HG03196 (cell line): ENCODE data around the gene TMPRSS3.

ENCODE experiments used
- ATAC-seq: cut with Tn5 transposase; IDR thresholded peaks from one replicate; pipeline ENCODE4 v1.9.1; 2021; ENCODE audit not compliant: unreplicated experiment

Gene TMPRSS3

DNA sequence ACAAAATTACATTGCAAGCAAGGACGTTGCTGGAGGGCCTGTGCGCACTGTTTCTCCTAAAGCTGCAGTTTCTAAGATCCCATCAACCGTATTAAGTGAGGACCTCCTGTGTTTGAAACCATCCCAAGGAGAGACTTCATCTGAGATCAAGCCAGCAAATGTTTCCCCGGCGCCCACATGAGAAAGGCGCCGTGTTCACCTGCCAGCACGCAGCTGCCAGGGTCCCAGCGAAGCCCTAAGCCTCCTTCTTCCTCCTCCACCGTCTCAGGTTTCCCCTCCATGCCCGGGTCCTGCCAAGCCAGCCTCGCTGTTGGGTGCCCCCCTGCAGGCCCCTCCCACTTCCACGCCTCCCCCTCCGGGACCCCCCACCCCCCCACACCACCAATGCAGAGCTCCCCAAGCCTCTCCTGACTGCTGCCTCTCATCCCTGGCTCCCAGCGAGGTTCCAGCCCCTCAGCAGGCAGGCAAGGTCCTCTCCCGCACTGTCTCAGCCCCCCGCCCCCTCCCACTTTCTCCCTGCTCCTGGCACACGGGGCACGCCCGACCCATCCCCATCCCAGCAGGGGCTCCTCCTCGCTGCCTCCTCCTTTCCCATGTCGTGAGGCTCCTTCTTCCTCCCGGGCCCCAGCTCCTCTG lies 20.9 kb downstream of the TMPRSS3 start:
- no peak for ATAC-seq

DNA sequence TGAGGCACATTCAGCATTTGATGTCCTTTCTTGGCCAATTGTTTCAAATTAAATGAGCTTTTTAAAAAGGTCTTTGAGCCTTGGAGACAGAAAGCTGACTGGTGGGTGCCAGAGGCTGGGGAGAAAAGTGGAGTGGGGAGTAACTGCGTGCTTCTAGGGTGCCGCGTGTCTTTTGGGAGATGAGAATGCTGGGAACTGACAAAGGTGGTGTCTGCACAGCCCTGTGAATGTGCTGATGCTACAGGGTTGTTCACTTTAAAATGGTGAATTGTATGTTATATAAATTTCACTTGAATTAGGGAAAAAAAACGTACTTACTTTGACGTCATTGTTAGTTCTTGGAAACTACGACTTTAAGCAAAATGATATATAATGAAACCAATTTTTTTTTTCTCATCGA lies 21.4 kb downstream of the TMPRSS3 start:
- ATAC-seq: no peak

DNA sequence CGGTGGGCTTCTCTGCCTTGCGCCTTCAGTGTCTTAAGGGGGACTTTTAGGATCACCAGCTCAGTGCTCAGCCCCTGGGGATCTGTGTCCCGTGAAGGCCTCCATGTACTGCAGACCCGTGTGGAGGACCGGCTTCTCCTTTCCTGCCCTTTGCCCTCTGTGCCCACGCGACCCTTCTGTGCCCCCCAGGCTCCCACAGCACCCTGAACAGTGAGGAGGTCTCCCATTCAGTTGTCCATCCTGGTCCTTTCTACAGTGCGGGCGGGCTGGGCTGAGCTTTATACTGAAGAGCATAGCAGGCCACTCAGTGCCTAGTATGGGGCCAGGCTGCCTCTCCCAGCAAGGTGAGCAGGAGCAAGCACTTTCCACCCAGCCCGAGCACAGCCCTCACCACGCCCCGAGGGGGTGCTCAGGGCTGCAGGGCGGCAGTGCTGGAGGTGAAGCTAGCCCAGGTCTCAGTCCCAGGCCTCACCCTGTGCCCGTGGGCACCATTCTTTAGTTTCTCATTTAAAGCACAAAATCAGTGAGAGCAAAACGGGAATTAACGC lies 21.9 kb downstream of the TMPRSS3 start:
- ATAC-seq: no peak

DNA sequence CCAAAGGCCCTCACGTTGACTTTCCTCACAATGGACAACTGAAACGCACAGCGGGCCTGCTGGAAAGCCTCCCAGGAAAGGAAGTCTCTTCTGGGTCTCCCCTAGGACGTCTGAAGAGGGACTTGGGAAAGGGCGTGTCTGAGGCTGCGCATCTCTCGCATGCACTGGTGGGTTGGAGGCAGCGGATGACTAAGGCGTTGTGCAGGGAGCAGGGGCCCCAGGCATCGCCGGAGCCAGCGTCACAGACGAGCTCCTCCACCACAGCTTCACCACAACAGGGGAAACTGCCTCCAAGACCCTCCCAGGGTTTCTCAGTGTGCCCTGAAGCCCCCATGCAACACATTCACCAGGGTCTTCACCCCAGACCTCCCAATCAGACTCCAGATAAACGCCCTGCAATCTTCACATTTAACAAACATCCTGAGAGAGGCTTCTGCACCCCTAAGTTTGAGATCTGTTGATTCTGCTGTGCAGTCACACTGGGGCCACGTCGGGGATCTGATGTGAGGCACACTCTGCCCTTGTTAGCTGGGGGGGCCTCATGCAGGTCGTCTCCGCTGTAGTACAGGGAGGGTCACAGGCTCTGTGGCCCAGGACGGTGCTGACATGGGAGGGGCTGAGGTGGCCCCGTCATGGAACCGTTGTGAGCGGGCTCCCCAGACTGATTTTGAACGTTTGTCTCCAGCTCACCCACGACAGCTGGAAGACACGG lies 22.5 kb downstream of the TMPRSS3 start:
- ATAC-seq: no peak

DNA sequence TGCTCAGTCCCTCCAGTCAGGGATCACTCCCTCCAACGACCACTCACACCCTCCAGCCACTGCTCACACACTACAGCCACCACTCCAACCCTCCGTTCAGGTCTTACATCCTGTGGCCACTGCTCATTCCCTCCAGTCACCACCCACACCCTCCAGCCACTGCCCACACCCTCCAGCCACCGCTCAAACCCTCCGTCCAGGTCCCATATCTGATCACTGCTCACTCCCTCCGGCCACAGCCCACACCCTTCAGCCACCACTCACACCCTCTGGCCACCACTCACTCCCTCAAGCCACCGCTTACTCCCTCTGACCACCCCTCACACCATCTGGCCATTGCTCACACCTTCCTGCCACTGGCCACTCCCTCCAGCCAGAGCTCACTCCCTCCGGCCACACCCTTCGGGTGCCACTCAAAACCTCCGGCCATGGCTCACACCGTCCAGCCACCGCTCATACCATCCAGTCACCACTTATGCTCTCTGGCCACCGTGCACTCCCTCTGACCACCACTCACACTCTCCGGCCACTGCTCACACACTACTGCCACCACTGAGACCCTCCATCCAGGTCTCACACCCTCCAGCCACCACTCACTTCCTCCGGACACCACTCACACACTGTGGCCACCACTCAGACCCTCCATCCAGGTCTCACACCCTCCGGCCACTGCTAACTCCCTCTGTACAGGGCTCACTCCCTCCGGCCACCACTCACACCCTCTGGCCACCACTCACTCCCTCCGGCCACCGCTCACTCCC lies 24.8 kb downstream of the TMPRSS3 start:
- ATAC-seq: no peak

DNA sequence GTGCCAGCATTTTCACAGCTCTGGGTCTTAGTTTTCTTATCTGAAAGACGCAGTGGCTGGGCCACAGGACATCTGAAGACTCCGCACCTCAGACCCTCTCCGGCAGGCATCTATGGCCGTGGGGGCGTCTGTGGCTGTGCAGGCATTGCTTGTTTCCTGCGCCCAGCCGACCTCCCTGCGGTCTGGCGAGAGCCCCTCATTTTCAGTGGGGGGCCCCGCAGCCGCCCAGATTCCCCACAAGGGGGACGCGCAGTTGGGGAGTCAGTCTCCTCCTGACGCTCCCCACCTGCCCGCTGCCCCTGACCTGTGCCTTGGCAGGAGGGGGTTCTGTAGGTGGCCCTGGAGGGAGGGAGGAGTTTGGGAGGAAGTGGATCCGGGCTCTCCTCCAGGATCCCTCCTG lies 26.0 kb downstream of the TMPRSS3 start:
- ATAC-seq: no peak

DNA sequence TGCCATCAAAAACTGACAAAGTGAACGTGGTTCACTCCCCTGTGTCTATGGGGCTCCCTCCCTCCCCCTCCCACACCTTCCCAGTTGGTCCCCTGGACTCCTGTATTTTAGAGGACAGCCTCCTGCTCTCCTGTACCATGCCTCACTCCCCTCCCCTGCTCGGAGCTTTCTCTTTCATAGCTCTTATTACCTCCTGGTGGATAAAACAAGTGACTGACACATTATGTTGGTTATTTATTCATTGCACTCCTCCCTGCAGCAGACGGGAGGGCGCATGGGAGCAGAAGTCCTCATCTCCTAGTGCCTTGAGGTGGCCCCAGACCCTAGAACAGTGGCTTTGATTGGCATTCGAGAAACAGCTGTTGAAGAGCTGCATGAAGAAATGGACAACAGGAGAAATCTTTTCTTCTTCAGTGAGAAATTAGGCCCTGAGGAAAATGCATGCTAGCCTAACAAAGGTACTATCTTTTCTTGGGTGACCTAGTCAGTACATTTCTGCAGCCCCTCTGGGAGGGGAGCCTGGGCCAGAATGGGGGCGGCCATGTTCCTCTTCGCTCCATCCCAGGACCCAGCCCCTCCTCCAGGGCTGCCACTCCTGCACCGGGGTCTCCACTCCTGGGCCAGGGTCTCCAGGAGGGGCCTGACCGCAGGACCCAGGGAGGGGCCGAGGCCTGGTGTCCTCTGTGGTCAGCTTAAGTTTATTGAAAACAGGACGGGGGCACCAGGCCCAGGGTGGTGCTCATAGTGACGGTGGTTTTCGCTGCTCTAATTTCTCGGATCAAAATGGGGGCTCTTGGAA lies 28.3 kb downstream of the TMPRSS3 start:
- no peak for ATAC-seq

DNA sequence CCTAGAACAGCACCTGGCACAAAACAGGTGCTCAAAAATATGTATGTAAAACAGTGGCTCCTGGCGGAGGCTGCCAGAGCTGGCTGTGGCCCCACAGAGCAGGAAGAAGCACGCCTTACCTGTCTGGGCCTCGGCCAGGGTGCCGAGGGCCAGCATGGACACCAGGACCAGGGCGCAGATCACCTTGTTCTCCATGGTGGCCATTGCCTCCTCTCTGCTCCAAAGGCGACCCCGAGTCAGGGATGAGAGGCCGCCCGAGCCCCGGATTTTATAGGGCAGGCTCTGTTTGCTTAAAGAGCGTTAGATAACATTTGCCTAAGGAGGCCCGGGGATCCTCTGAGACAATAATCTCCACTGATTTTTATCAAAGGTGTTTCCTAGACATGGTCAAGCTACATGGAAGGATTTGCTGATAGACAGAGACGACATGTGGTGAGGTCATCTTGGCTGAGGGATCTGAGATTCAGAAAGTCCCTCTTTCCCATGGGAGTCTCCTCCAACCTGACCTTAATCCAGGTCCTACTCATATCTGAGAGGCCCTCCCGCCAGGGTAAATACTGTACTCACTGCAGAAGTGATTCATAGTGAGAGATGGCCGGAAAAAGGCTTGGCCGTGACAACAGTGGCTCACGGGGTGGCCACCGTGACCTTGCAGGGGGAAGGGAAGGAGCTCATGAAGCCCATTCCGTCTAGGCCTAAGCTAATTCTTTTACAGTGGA lies 29.4 kb downstream of the TMPRSS3 start, which contains the start of gene TFF1:
Gene TFF1, minus strand, starts transcription at position 244 of the 719 bp plus-strand sequence. Its CDS starts 40 bp downstream, at position 204.
- no peak for ATAC-seq

DNA sequence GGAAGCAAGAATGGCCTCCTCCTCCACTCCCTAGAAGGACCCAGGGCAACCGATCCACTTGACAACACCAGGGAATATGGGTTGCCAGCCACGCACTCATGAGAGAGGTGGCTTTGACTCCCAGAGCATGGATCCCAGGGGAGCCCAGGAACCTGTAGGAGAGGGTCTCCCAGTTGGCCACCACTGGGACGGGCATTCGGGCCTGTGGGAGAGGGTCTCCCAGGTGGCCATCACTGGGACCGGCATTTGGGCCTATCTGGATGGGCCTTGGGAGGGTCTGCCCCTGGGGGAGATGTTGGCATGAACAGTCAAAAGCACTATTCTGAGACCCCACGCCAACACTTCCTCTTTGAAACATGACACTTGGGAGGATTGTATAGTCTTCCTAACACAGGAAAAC lies 30.1 kb downstream of the TMPRSS3 start:
- ATAC-seq: no peak

DNA sequence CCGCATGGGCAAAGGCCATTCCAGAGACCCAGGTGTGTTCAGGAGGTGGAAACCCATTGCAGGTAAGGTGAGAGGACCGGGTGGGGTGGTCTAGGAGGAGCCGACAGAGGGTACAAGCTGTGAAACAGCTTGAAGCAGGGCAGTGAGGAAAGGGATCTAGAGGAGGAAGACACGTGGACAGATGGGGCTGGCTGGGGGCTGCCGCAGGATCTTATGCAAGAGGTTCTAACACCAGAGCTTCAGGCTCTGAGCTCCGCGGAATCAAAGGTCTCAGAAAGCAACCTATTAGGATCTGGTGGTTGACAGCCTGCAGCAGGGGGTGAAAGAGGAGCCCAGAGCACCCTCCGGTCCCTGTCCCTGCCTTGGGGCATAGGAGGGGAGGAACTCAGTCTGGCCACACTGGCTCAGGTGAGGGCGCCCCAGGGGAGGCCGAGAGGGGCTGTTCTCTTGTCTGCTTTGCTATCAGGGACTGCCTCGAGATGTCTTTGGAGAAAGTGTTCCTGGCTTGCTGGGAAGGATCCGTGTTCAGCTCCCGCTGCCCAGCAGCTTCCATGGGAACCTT lies 31.5 kb downstream of the TMPRSS3 start:
- no peak for ATAC-seq

DNA sequence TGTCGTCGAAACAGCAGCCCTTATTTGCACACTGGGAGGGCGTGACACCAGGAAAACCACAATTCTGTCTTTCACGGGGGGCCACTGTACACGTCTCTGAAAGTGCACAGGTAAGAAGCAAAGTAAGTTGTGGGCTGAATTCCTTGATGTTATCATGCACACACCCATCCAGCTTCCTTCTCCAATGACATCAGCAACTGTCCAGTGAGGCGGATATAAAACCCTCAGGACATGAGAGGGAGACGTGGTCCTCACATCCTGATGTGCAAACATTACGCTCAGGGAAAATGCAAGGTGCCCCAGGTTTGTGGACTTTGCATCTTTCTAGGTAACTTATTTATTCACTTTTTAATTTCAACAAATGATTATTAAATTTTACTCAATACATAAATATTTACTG lies 32.5 kb downstream of the TMPRSS3 start:
- ATAC-seq: no peak

DNA sequence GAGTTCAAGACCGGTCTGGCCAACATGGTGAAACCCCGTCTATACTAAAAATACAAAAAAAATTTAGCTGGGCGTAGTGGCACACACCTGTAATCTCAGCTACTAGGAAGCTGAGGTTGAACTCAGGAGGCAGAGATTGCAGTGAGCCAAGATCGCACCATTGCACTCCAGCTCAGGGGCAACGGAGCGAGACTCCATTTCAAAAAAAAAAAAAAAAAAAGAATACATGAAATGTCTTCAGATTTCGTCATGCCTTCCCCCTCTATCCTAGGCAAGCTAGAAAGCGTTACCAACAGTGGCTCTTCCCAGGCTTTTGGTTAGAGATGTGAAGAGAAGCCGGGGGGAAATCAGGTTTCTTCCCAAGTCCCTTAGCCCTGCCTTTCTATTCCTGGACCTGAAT lies 33.2 kb downstream of the TMPRSS3 start:
- no peak for ATAC-seq

DNA sequence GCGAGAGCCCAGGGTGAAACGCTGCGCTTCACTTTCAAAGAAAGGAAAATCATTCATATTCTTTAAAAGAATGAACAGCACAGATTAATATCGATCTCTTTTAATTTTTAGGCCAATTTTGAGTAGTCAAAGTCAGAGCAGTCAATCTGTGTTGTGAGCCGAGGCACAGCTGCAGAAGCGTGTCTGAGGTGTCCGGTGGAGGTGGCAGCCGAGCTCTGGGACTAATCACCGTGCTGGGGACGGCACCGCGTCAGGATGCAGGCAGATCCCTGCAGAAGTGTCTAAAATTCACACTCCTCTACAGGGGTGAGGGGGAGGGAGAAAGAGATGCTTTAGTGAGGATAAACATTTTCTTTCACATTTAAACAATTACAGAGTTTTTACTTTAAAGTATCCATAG lies 33.7 kb downstream of the TMPRSS3 start:
- ATAC-seq: no peak

DNA sequence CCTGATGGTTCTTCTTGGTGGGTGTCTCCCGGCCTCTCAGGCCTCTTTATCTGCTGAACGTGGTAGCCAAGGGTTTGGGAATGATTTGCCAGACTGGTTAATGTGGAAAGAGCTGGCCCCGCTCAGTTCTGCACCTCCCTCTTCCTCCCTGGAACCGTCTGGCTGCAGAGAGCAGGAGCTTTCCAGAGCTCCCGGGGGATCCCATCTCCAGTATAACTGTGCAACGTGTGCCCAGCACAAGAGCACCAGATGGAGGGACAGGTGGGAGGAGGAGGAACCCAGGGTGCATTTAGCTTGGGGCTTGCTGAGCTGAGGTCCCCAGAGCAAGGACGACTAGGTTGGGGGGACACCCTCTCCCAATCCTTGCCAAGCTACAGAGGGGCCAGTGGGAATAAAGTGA lies 34.6 kb downstream of the TMPRSS3 start:
- no peak for ATAC-seq

DNA sequence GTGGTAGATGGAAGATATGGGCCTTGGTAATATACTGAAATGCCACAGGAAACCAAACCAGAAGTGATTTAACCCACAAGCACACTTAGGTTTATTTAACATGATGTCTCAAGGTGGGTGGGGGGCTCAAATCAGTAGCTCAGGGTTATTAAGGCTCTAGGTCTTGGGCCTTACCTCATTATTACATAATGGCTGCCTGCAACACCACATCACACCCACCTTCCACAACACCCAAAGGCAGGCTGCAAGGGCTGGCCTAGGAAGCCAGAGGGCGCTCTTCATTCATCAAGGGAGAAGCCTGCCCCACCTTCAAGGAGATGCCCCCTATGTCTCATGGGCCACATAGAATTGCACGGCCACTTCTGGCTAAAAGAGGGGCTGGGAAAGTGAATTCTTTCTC lies 35.5 kb downstream of the TMPRSS3 start:
- ATAC-seq: no peak

DNA sequence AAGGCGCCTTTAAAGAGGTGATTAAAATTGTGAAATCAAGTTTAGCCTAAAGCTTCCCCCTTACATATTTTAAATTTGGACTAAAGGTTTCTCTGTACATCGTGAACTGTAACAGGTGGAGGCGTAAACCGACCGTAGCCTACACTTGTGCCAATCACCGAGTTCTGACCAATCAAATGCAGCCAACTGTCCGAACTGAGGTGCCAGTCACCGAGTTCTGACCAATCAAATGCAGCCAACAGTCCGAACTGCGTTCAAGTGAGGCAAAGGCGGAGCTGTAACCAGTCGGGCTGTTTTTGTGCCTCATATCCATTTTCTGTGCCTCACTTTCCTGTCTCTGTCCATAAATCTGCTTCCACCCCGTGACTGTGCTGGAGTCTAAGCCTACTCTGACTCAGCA lies 36.9 kb downstream of the TMPRSS3 start:
- no peak for ATAC-seq

DNA sequence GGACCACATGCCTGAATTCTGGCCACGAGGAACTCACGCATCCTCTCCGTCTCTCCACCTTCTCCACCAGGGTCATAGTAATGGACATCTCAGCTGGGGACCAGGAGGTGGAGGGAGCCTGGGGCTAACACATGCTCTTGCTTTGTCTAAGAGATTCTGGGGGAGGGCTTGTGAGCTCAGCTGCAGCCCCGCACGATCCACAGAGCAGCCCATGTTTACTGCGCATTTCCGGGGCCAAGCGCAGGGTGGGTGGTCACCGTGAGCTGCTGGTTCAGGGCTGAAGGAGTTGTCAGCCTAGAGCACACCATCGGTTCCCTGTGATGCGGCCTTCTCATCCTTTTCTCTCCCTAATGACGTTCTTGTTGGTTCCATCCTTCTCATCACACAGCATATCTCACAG lies 37.6 kb downstream of the TMPRSS3 start:
- no peak for ATAC-seq

DNA sequence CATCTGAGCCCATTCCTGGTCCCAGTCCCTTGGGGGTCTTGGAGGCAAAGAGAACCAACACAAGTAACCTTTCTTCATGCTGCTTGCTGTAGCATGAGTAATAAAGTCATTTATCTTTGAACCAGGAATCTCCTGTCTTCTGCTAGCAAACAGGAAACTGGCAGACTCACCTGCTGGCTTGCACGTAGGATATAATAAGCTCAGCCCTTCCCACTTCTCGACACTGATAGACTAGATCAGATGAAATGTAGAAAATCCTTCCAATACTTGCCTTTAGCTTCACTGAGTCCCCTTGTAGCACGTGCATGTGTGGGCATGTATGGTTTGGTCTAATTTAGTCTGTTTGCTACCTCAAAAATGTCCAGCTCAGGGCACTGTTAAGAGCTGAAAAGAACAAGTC lies 38.5 kb downstream of the TMPRSS3 start:
- no peak for ATAC-seq

DNA sequence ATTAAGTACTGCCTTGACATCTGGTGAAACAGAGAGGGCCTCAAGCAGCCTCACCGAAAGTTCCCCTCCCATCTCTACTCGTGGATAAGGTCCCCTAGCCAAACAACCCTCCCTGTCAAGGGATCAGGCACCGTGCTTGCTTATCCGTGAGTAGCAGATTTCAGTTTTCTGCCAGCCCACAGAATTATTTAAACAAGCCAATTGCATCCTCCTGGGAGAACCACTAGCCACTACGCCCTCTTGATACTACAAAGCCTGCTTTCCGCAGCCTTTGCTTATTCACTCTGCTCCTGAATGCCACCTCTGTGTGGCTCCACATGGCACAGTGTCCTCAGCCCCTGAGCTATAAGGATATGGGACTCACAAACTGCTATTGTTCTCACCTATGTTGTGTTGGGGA lies 39.2 kb downstream of the TMPRSS3 start:
- ATAC-seq: no peak

DNA sequence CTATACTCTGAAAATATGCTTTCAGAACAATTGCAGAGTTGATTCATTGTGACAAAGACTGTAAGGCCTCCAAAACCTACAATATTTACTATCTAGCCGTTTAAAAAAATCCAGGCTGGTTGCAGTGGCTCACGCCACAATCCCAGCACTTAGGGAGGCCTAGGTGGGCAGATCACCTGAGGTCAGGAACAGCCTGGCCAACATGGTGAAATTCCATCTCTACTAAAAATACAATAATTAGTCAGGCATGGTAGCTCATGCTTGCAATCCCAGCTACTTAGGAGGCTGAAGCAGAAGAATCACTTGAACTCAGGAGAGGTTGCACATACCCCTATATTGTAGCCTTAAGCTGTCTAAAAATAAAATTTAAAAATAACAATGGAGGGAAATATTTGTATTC lies 39.8 kb downstream of the TMPRSS3 start:
- no peak for ATAC-seq
